ES-I3 (cell line): ENCODE data around the gene TPSD1.

ENCODE experiments used
- H3K36me3 ChIP-seq: 2 replicates; pipeline ENCODE4 v1.6.1; 2013; ENCODE audit warnings: mild to moderate bottlenecking, low read length, control low read depth, moderate library complexity; ENCODE audit not compliant: insufficient read depth
- H3K4me1 ChIP-seq: 2 replicates; pipeline ENCODE4 v1.6.1; 2013; ENCODE audit warnings: mild to moderate bottlenecking, control low read depth, low read length; ENCODE audit not compliant: insufficient read depth
- H3K9ac ChIP-seq: 2 replicates; pipeline ENCODE4 v1.6.1; 2013; ENCODE audit warnings: low read depth, mild to moderate bottlenecking, low read length, moderate library complexity
- H3K9me3 ChIP-seq: 2 replicates; pipeline ENCODE4 v1.6.1; 2013; ENCODE audit warnings: mild to moderate bottlenecking, low read length, moderate library complexity; ENCODE audit not compliant: control insufficient read depth, insufficient read depth

Gene TPSD1

GRCh38 chr16:1274767-1275166, 18.9 kb downstream of the TPSD1 start:
- no peaks in the 10 kb centered on the region for H3K9me3 ChIP-seq
- H3K4me1 ChIP-seq: no peaks in the 10 kb centered on the region
- H3K9ac ChIP-seq: no peak overlapping the region

GRCh38 chr16:1275791-1276579, 20.1 kb downstream of the TPSD1 start:
- Histone ChIP-seq H3K9me3 (no peaks in the 10 kb centered on the region), H3K9ac (no peak overlapping the region), H3K36me3 (no peaks in the 10 kb centered on the region), H3K4me1 (no peaks in the 10 kb centered on the region)

More at GRCh38 chr16:1274767-1275166, 18.9 kb downstream of the TPSD1 start:
- no peaks in the 10 kb centered on the region for H3K36me3 ChIP-seq

GRCh38 chr16:1276580-1276878, 20.7 kb downstream of the TPSD1 start:
- Histone ChIP-seq H3K9ac (no peak overlapping the region), H3K36me3 (no peaks in the 10 kb centered on the region), H3K9me3 (no peaks in the 10 kb centered on the region), H3K4me1 (no peaks in the 10 kb centered on the region)

- H3K9me3 ChIP-seq: no peaks in the 10 kb centered on the region
- H3K4me1 ChIP-seq: no peaks in the 10 kb centered on the region
- no peaks in the 10 kb centered on the region for H3K36me3 ChIP-seq
- no peak overlapping the region for H3K9ac ChIP-seq
These were observed 21.3 kb downstream of the TPSD1 start for GRCh38 chr16:1277151-1277598.

GRCh38 chr16:1277617-1278282, 21.9 kb downstream of the TPSD1 start:
- H3K9ac ChIP-seq: no peak overlapping the region

GRCh38 chr16:1278477-1278876, 22.6 kb downstream of the TPSD1 start:
- no peaks in the 10 kb centered on the region for H3K9me3 ChIP-seq
- H3K4me1 ChIP-seq: peaks cover 5% of the 10 kb centered on the region
- H3K36me3 ChIP-seq: no peaks in the 10 kb centered on the region
- no peak overlapping the region for H3K9ac ChIP-seq

More at GRCh38 chr16:1277617-1278282, 21.9 kb downstream of the TPSD1 start:
- no peaks in the 10 kb centered on the region for H3K9me3 ChIP-seq
- H3K4me1 ChIP-seq: no peaks in the 10 kb centered on the region
- H3K36me3 ChIP-seq: no peaks in the 10 kb centered on the region

GRCh38 chr16:1279081-1279944, 23.4 kb downstream of the TPSD1 start:
- H3K9ac ChIP-seq: no peak overlapping the region
- H3K4me1 ChIP-seq: peaks cover 8% of the 10 kb centered on the region
- no peaks in the 10 kb centered on the region for H3K9me3 ChIP-seq
- no peaks in the 10 kb centered on the region for H3K36me3 ChIP-seq

GRCh38 chr16:1279945-1280589, 24.2 kb downstream of the TPSD1 start:
- H3K9me3 ChIP-seq: no peaks in the 10 kb centered on the region
- H3K36me3 ChIP-seq: no peaks in the 10 kb centered on the region
- no peak overlapping the region for H3K9ac ChIP-seq
- H3K4me1 ChIP-seq: peaks cover 8% of the 10 kb centered on the region

GRCh38 chr16:1280783-1281182, 24.9 kb downstream of the TPSD1 start:
- H3K4me1 ChIP-seq: peaks cover 8% of the 10 kb centered on the region
- no peaks in the 10 kb centered on the region for H3K9me3 ChIP-seq

GRCh38 chr16:1281517-1281916, 25.6 kb downstream of the TPSD1 start:
- Histone ChIP-seq H3K4me1 (peaks cover 8% of the 10 kb centered on the region), H3K9me3 (no peaks in the 10 kb centered on the region), H3K9ac (no peak overlapping the region), H3K36me3 (no peaks in the 10 kb centered on the region)

More at GRCh38 chr16:1280783-1281182, 24.9 kb downstream of the TPSD1 start:
- no peak overlapping the region for H3K9ac ChIP-seq
- no peaks in the 10 kb centered on the region for H3K36me3 ChIP-seq

- Histone ChIP-seq H3K4me1 (peaks cover 8% of the 10 kb centered on the region), H3K36me3 (no peaks in the 10 kb centered on the region), H3K9ac (no peak overlapping the region), H3K9me3 (no peaks in the 10 kb centered on the region)
These were observed 26.6 kb downstream of the TPSD1 start for GRCh38 chr16:1282324-1282973.

- Histone ChIP-seq H3K9ac (no peak overlapping the region), H3K36me3 (no peaks in the 10 kb centered on the region), H3K9me3 (no peaks in the 10 kb centered on the region), H3K4me1 (peaks cover 8% of the 10 kb centered on the region)
These were observed 27.4 kb downstream of the TPSD1 start for GRCh38 chr16:1283296-1283695.

- peaks cover 8% of the 10 kb centered on the region for H3K4me1 ChIP-seq
- no peaks in the 10 kb centered on the region for H3K9me3 ChIP-seq
- no peaks in the 10 kb centered on the region for H3K36me3 ChIP-seq
- no peak overlapping the region for H3K9ac ChIP-seq
These were observed 28.2 kb downstream of the TPSD1 start for GRCh38 chr16:1283996-1284616.
